WERI-Rb-1 (cell line): ENCODE results near the gene MEX3C.

Source experiments
- DNase-seq: peaks from one replicate; pipeline ENCODE4 v3.0.0-alpha.2; 2020
- H3K27ac ChIP-seq: fragments of 250-450 bp; sonication (Bioruptor Pico); 2 replicates; pipeline ENCODE4 v1.5.1; 2020; ENCODE audit warnings: mild to moderate bottlenecking, moderate library complexity
- H3K27me3 ChIP-seq: fragments of 250-450 bp; sonication (Bioruptor Pico); 2 replicates; pipeline ENCODE4 v1.5.1; 2021; ENCODE audit warnings: mild to moderate bottlenecking, low read depth, moderate library complexity; ENCODE audit not compliant: insufficient read depth, severe bottlenecking
- H3K36me3 ChIP-seq: fragments of 250-450 bp; sonication (Bioruptor Pico); 2 replicates; pipeline ENCODE4 v1.5.1; 2020; ENCODE audit warnings: mild to moderate bottlenecking, moderate library complexity
- H3K4me3 ChIP-seq: 2 replicates; pipeline ENCODE4 v1.5.1; 2011; ENCODE audit warnings: low read depth, mild to moderate bottlenecking, control low read depth, low read length
- H3K9me3 ChIP-seq: fragments of 250-450 bp; sonication (Bioruptor Pico); 2 replicates; pipeline ENCODE4 v1.5.1; 2021; ENCODE audit warnings: mild to moderate bottlenecking, moderate library complexity; ENCODE audit not compliant: severe bottlenecking
- CTCF ChIP-seq: IDR thresholded peaks from 2 replicates; pipeline ENCODE4 v1.5.1; 2011; ENCODE audit warnings: low read depth, mild to moderate bottlenecking, control low read depth, inconsistent platforms, low read length

Gene MEX3C

GRCh38 chr18:51188024-51188701 lies 9.3 kb downstream of the MEX3C start:
- Histone ChIP-seq H3K36me3 (peaks cover 70% of the 10 kb centered on the region), H3K27ac (no peak overlapping the region), H3K27me3 (no peaks in the 10 kb centered on the region), H3K4me3 (no peak overlapping the region), H3K9me3 (no peaks in the 10 kb centered on the region)
- TF ChIP-seq CTCF: no peak
- no peak for DNase-seq

- no peak for TF ChIP-seq CTCF
- no peaks in the 10 kb centered on the region for H3K9me3 ChIP-seq
- H3K27me3 ChIP-seq: no peaks in the 10 kb centered on the region
- H3K36me3 ChIP-seq: peaks cover 48% of the 10 kb centered on the region
- H3K27ac ChIP-seq: no peak overlapping the region
- DNase-seq: no peak
- H3K4me3 ChIP-seq: no peak overlapping the region
Observed at GRCh38 chr18:51185075-51185474, 12.4 kb downstream of the MEX3C start.

- Histone ChIP-seq H3K4me3 (no peak overlapping the region), H3K27me3 (no peaks in the 10 kb centered on the region), H3K9me3 (no peaks in the 10 kb centered on the region), H3K36me3 (peaks cover 41% of the 10 kb centered on the region), H3K27ac (no peak overlapping the region)
- no peak for TF ChIP-seq CTCF
- no peak for DNase-seq
Observed at GRCh38 chr18:51184091-51184457, 13.4 kb downstream of the MEX3C start.

GRCh38 chr18:51183372-51184090 lies 13.9 kb downstream of the MEX3C start:
- H3K27me3 ChIP-seq: no peaks in the 10 kb centered on the region
- DNase-seq: no peak
- H3K9me3 ChIP-seq: no peaks in the 10 kb centered on the region
- no peak overlapping the region for H3K4me3 ChIP-seq
- no peak for TF ChIP-seq CTCF
- H3K27ac ChIP-seq: no peak overlapping the region
- peaks cover 36% of the 10 kb centered on the region for H3K36me3 ChIP-seq

GRCh38 chr18:51182824-51183223 lies 14.7 kb downstream of the MEX3C start:
- H3K9me3 ChIP-seq: no peaks in the 10 kb centered on the region
- no peak for DNase-seq
- no peak for TF ChIP-seq CTCF
- H3K27me3 ChIP-seq: no peaks in the 10 kb centered on the region
- H3K36me3 ChIP-seq: peaks cover 30% of the 10 kb centered on the region
- no peak overlapping the region for H3K27ac ChIP-seq
- H3K4me3 ChIP-seq: no peak overlapping the region
